Kidney (tissue), 14 donors: ENCODE measurements around the gene TUBAL3. TPM values are rescaled to one million over a fixed set of nuclear protein-coding genes. Genes with fewer than 3 reads are reported as not detected.

Experiments
- DNase-seq, 5 donors: peaks; one replicate each; pipeline ENCODE4 v3.0.0-alpha.2; 2013 to 2020
- FAIRE-seq: peaks from 2 replicates; lab custom pipeline; 2012; peaks lifted over from hg19 to GRCh38; lab: Jason Lieb, UNC
- H3K27ac ChIP-seq, 2 donors: one replicate each; pipeline ENCODE4 v1.7.0; 2013; ENCODE audit warnings: low read depth in 2 of 2, low read length in 2 of 2, inconsistent platforms in 1 of 2
- H3K27me3 ChIP-seq: one replicate; pipeline ENCODE4 v1.7.1; 2013; ENCODE audit warnings: low read length, inconsistent platforms; ENCODE audit not compliant: control insufficient read depth, insufficient read depth
- H3K36me3 ChIP-seq, 3 donors: one replicate each; pipeline versions ENCODE4 v1.7.0 to v1.7.1; 2013; ENCODE audit warnings: low read length in 3 of 3, control low read depth in 1 of 3, inconsistent platforms in 1 of 3; ENCODE audit not compliant: insufficient read depth in 3 of 3, control insufficient read depth in 2 of 3
- H3K4me1 ChIP-seq, 3 donors: one replicate each; pipeline versions ENCODE4 v1.7.0 to v1.7.1; 2013; ENCODE audit warnings: low read length in 3 of 3, inconsistent platforms in 1 of 3, low read depth in 1 of 3; ENCODE audit not compliant: control insufficient read depth in 2 of 3, insufficient read depth in 2 of 3
- H3K4me3 ChIP-seq, 3 donors: one replicate each; pipeline versions ENCODE4 v1.7.0 to v1.8.1; 2013; ENCODE audit warnings: low read length in 3 of 3, control low read depth in 1 of 3, inconsistent platforms in 1 of 3
- H3K9ac ChIP-seq, 3 donors: one replicate each; pipeline versions ENCODE4 v1.7.0 to v1.7.1; 2013; ENCODE audit warnings: low read length in 3 of 3, control low read depth in 1 of 3, inconsistent platforms in 1 of 3
- H3K9me3 ChIP-seq, 3 donors: one replicate each; pipeline versions ENCODE4 v1.7.0 to v1.7.1; 2013; ENCODE audit warnings: low read length in 3 of 3, control low read depth in 1 of 3, inconsistent platforms in 1 of 3; ENCODE audit not compliant: control insufficient read depth in 2 of 3, insufficient read depth in 1 of 3
- CTCF ChIP-seq: IDR thresholded peaks from 3 replicates; pipeline ENCODE4 v1.5.1; 2012; ENCODE audit warnings: mild to moderate bottlenecking, moderate library complexity, borderline replicate concordance; ENCODE audit not compliant: insufficient read depth; ENCODE audit errors: extremely low read depth
- intact Hi-C: fragments of 100-400 bp; cut with DNase I; formaldehyde crosslinking; loops from one replicate; pipeline ENCODE4 v1.11.1; 2022
- polyA plus RNA-seq: library from polyadenylated mRNA; stranded (reverse); fragments of 350-450 nt; fragmentation: Illumina TruSeq; extraction: RNeasy Lipid Tissue Mini Kit (QIAGEN cat#74804); gene quantifications from one replicate; pipeline ENCODE4 v1.2.3, GENCODE V29; 2014; ENCODE audit warnings: low read depth, low replicate concordance; ENCODE audit not compliant: insufficient read depth
- total RNA-seq: library from RNA; stranded (reverse); fragmentation: NEBNext Ultra II Directional; extraction: Animal tissue kit (Norgen Biotek cat#: 25700); gene quantifications from one replicate; pipeline ENCODE4 v1.2.1, GENCODE V29; 2021
- donor health status: control.
- donor health status: control.
- donor health status: control.
- donor health status: control.
- donor health status: control.
- donor health status: DM: yes; HTN: yes; CAD: no.
- donor health status: Normal renal cell carcinoma (clear cell type).

TUBAL3 gene
- total and polyA plus RNA-seq, 2 donors from 2014 or later = 0.44 to 10.8 TPM

DNA sequence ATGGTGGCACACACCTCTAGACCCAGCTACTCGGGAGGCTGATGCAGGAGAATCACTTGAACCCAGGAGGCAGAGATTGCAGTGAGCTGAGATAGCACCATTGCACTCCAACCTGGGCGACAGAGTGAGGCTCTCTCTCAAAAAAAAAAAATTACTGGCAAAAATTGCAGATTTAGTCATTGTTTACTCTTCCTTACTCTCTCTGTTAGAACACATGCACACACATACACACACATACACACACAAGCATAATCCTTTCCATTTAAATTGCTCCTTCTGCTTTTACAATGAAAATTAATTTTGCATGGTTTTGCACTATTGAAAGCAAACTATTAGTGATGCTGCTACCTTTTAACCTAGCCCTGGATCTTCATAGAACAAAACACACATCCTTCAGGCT is 55.3 kb downstream of the TUBAL3 start:
- Histone ChIP-seq H3K9me3 (no peaks in the 10 kb centered on the region), H3K27ac (no peak overlapping the region), H3K4me1 (no peaks in the 10 kb centered on the region), H3K27me3 (no peaks in the 10 kb centered on the region), H3K9ac (no peak overlapping the region), H3K4me3 (no peak overlapping the region), H3K36me3 (no peaks in the 10 kb centered on the region)
- FAIRE-seq (no peak), DNase-seq (no peak)
- TF ChIP-seq CTCF = no peak
- intact Hi-C loops = no loop called here

- H3K36me3 ChIP-seq = no peaks in the 10 kb centered on the region
- no peaks in the 10 kb centered on the region for H3K9me3 ChIP-seq
- no peak overlapping the region for H3K4me3 ChIP-seq
- no peaks in the 10 kb centered on the region for H3K27me3 ChIP-seq
- no peak overlapping the region for H3K27ac ChIP-seq
- TF ChIP-seq CTCF = no peak
- no peaks in the 10 kb centered on the region for H3K4me1 ChIP-seq
- H3K9ac ChIP-seq = no peak overlapping the region
- intact Hi-C loops = no loop called here
- DNase-seq (no peak), FAIRE-seq (no peak)
Observed at GRCh38 chr10:5346881-5347280, 57.7 kb downstream of the TUBAL3 start.

GRCh38 chr10:5344746-5345145 is 59.9 kb downstream of the TUBAL3 start:
- TF ChIP-seq CTCF = no peak
- Histone ChIP-seq H3K4me3 (no peak overlapping the region), H3K27ac (no peak overlapping the region), H3K27me3 (no peaks in the 10 kb centered on the region), H3K9ac (no peak overlapping the region), H3K4me1 (no peaks in the 10 kb centered on the region), H3K36me3 (no peaks in the 10 kb centered on the region), H3K9me3 (no peaks in the 10 kb centered on the region)
- no peak for FAIRE-seq
- peak in 1 of 5 donors; percentile 8 for DNase-seq
- intact Hi-C loops = no loop called here

- Histone ChIP-seq H3K27me3 (no peaks in the 10 kb centered on the region), H3K9ac (no peak overlapping the region), H3K36me3 (no peaks in the 10 kb centered on the region), H3K27ac (no peak overlapping the region), H3K4me3 (no peak overlapping the region), H3K4me1 (no peaks in the 10 kb centered on the region), H3K9me3 (no peaks in the 10 kb centered on the region)
- intact Hi-C loops = no loop called here
- TF ChIP-seq CTCF = no peak
- FAIRE-seq (no peak), DNase-seq (no peak)
Observed at GRCh38 chr10:5343979-5344378, 60.6 kb downstream of the TUBAL3 start.
